ENCODE measurements around the gene YIF1B. TPM values are rescaled to one million over a fixed set of nuclear protein-coding genes. Genes with fewer than 3 reads are reported as not detected.

The YIF1B gene
- total and polyA plus RNA-seq, 2 donors from 2014 or later: 30.3 to 62.7 TPM

- no peaks in the 10 kb centered on the region for H3K27me3 ChIP-seq (ENCODE audit: control insufficient read depth, insufficient read depth, low read length)
- no peak overlapping the region for H3K4me3 ChIP-seq (ENCODE audit: low read length in 3 of 3)
- no peak overlapping the region for H3K9ac ChIP-seq (ENCODE audit: low read length in 3 of 3)
- intact Hi-C loops (cut with DNase I): no loop called here
- H3K4me1 ChIP-seq (ENCODE audit: control insufficient read depth in 2 of 3, insufficient read depth in 2 of 3, low read depth in 1 of 3, low read length in 3 of 3): peaks cover 0 to 40% (median 33%) of the 10 kb centered on the region in 3 donors
- no peak for DNase-seq
- peak overlapping the region in 1 of 2 donors; percentile 13 for H3K27ac ChIP-seq (ENCODE audit: low read depth in 2 of 2, low read length in 2 of 2)
- no peak for FAIRE-seq
- no peaks in the 10 kb centered on the region for H3K9me3 ChIP-seq (ENCODE audit: control insufficient read depth in 2 of 3, insufficient read depth in 1 of 3, low read length in 3 of 3)
- no peaks in the 10 kb centered on the region for H3K36me3 ChIP-seq (ENCODE audit: control insufficient read depth in 2 of 3, insufficient read depth in 3 of 3, low read length in 3 of 3)
- no peak for TF ChIP-seq CTCF (IDR thresholded peaks at IDR 0.05; ENCODE audit: borderline replicate concordance, extremely low read depth, insufficient read depth)
Measured at GRCh38 chr19:38274739-38275138, 41.0 kb downstream of the YIF1B start.

- Histone ChIP-seq H3K27me3 (ENCODE audit: control insufficient read depth, insufficient read depth, low read length) (no peaks in the 10 kb centered on the region), H3K4me1 (ENCODE audit: control insufficient read depth in 2 of 3, insufficient read depth in 2 of 3, low read depth in 1 of 3, low read length in 3 of 3) (peaks cover 0 to 42% (median 33%) of the 10 kb centered on the region in 3 donors), H3K9me3 (ENCODE audit: control insufficient read depth in 2 of 3, insufficient read depth in 1 of 3, low read length in 3 of 3) (no peaks in the 10 kb centered on the region), H3K4me3 (ENCODE audit: low read length in 3 of 3) (no peak overlapping the region), H3K36me3 (ENCODE audit: control insufficient read depth in 2 of 3, insufficient read depth in 3 of 3, low read length in 3 of 3) (no peaks in the 10 kb centered on the region), H3K9ac (ENCODE audit: low read length in 3 of 3) (no peak overlapping the region), H3K27ac (ENCODE audit: low read depth in 2 of 2, low read length in 2 of 2) (no peak overlapping the region)
- FAIRE-seq (no peak), DNase-seq (no peak)
- no peak for TF ChIP-seq CTCF (IDR thresholded peaks at IDR 0.05; ENCODE audit: borderline replicate concordance, extremely low read depth, insufficient read depth)
- intact Hi-C loops (cut with DNase I): no loop called here
Measured at GRCh38 chr19:38273499-38273898, 42.2 kb downstream of the YIF1B start.

GRCh38 chr19:38270587-38271167, 45.1 kb downstream of the YIF1B start:
- no peak overlapping the region for H3K4me3 ChIP-seq (ENCODE audit: low read length in 3 of 3)
- no peak for TF ChIP-seq CTCF (IDR thresholded peaks at IDR 0.05; ENCODE audit: borderline replicate concordance, extremely low read depth, insufficient read depth)
- H3K27me3 ChIP-seq (ENCODE audit: control insufficient read depth, insufficient read depth, low read length): no peaks in the 10 kb centered on the region
- FAIRE-seq (no peak), DNase-seq (no peak)
- no peaks in the 10 kb centered on the region for H3K9me3 ChIP-seq (ENCODE audit: control insufficient read depth in 2 of 3, insufficient read depth in 1 of 3, low read length in 3 of 3)
- H3K27ac ChIP-seq (ENCODE audit: low read depth in 2 of 2, low read length in 2 of 2): no peak overlapping the region
- intact Hi-C loops (cut with DNase I): no loop called here
- H3K4me1 ChIP-seq (ENCODE audit: control insufficient read depth in 2 of 3, insufficient read depth in 2 of 3, low read depth in 1 of 3, low read length in 3 of 3): peaks cover 3 to 46% (median 45%) of the 10 kb centered on the region in 3 donors
- no peaks in the 10 kb centered on the region for H3K36me3 ChIP-seq (ENCODE audit: control insufficient read depth in 2 of 3, insufficient read depth in 3 of 3, low read length in 3 of 3)
- no peak overlapping the region for H3K9ac ChIP-seq (ENCODE audit: low read length in 3 of 3)

GRCh38 chr19:38268539-38268938, 47.2 kb downstream of the YIF1B start:
- peak overlapping the region; percentile 65 to 94 for H3K27ac ChIP-seq (ENCODE audit: low read depth in 2 of 2, low read length in 2 of 2)
- peak overlapping the region in 1 of 3 donors; percentile 75 for H3K9ac ChIP-seq (ENCODE audit: low read length in 3 of 3)
- no peak for FAIRE-seq

More at GRCh38 chr19:38268539-38268938, 47.2 kb downstream of the YIF1B start:
- intact Hi-C loops (cut with DNase I): no loop called here
- Histone ChIP-seq H3K4me1 (ENCODE audit: control insufficient read depth in 2 of 3, insufficient read depth in 2 of 3, low read depth in 1 of 3, low read length in 3 of 3) (peaks cover 3 to 47% (median 32%) of the 10 kb centered on the region in 3 donors), H3K9me3 (ENCODE audit: control insufficient read depth in 2 of 3, insufficient read depth in 1 of 3, low read length in 3 of 3) (no peaks in the 10 kb centered on the region), H3K36me3 (ENCODE audit: control insufficient read depth in 2 of 3, insufficient read depth in 3 of 3, low read length in 3 of 3) (no peaks in the 10 kb centered on the region), H3K4me3 (ENCODE audit: low read length in 3 of 3) (peak overlapping the region in 1 of 3 donors; percentile 79), H3K27me3 (ENCODE audit: control insufficient read depth, insufficient read depth, low read length) (no peaks in the 10 kb centered on the region)
- DNase-seq: no peak
- no peak for TF ChIP-seq CTCF (IDR thresholded peaks at IDR 0.05; ENCODE audit: borderline replicate concordance, extremely low read depth, insufficient read depth)

All from kidney (tissue), 14 donors.